SU-DHL-6 (cell line): ENCODE measurements around the gene LTBP1.

Experiments
- H2AFZ ChIP-seq: fragments of 200-600 bp; sonication (generic); 2 replicates; pipeline ENCODE4 v1.6.1; 2014; ENCODE audit warnings: low read depth, mild to moderate bottlenecking, moderate library complexity, mixed read lengths, antibody characterized with exemption, low read length; ENCODE audit not compliant: severe bottlenecking
- H3F3A ChIP-seq: fragments of 200-600 bp; shearing (Covaris generic); 2 replicates; pipeline ENCODE4 v1.6.0; 2016; ENCODE audit warnings: antibody characterized with exemption, mild to moderate bottlenecking; ENCODE audit not compliant: insufficient read depth
- H3K27ac ChIP-seq: fragments of 200-600 bp; sonication (generic); 2 replicates; pipeline ENCODE4 v1.5.1; 2016; ENCODE audit warnings: low read depth, mild to moderate bottlenecking, low read length, moderate library complexity, mixed read lengths
- H3K27me3 ChIP-seq: fragments of 200-600 bp; sonication (generic), shearing (Covaris generic); 2 replicates; pipeline ENCODE4 v1.6.0; 2014; ENCODE audit warnings: mild to moderate bottlenecking, low read length
- H3K36me3 ChIP-seq: fragments of 200-600 bp; sonication (generic); 2 replicates; pipeline ENCODE4 v1.6.1; 2014; ENCODE audit warnings: mild to moderate bottlenecking, low read length, mixed read lengths
- H3K4me2 ChIP-seq: fragments of 300-600, 200-600 bp; shearing (Covaris generic), sonication (generic); 2 replicates; pipeline ENCODE4 v1.6.0; 2014; ENCODE audit warnings: low read length, low read depth, mild to moderate bottlenecking; ENCODE audit not compliant: poor library complexity, severe bottlenecking
- H3K4me3 ChIP-seq: fragments of 200-600 bp; sonication (generic); 2 replicates; pipeline ENCODE4 v1.5.1; 2014; ENCODE audit warnings: antibody characterized with exemption, low read length, mild to moderate bottlenecking, mixed read lengths; ENCODE audit not compliant: insufficient read depth, poor library complexity, severe bottlenecking
- H3K79me2 ChIP-seq: fragments of 200-600 bp; sonication (generic); 2 replicates; pipeline ENCODE4 v1.6.1; 2014; ENCODE audit warnings: mild to moderate bottlenecking, low read length, moderate library complexity; ENCODE audit not compliant: insufficient read depth
- H3K9ac ChIP-seq: fragments of 200-600 bp; sonication (generic); 2 replicates; pipeline ENCODE4 v1.7.0; 2014; ENCODE audit warnings: mild to moderate bottlenecking, low read length
- H3K9me2 ChIP-seq: fragments of 200-600 bp; sonication (generic); replicated peaks from 2 replicates; pipeline ENCODE4 v1.6.1; 2014; ENCODE audit warnings: low read length; ENCODE audit not compliant: insufficient read depth
- H3K9me3 ChIP-seq: fragments of 200-600 bp; sonication (generic); 2 replicates; pipeline ENCODE4 v1.6.1; 2014; ENCODE audit warnings: low read length, mixed read lengths; ENCODE audit not compliant: insufficient read depth
- H4K20me1 ChIP-seq: fragments of 200-600 bp; sonication (generic); 2 replicates; pipeline ENCODE4 v1.6.1; 2014; ENCODE audit warnings: low read depth, mild to moderate bottlenecking, antibody characterized with exemption, low read length, moderate library complexity, mixed read lengths
- CTCF ChIP-seq: fragments of 200-600 bp; sonication (generic); IDR thresholded peaks from one replicate; pipeline ENCODE4 v1.5.1; 2017; ENCODE audit warnings: antibody characterized with exemption, mild to moderate bottlenecking, low read length, moderate library complexity; ENCODE audit not compliant: insufficient read depth, poor library complexity, severe bottlenecking
- EZH2phosphoT487 ChIP-seq: fragments of 200-600 bp; sonication (generic), shearing (Covaris generic); conservative IDR thresholded peaks from 2 replicates; pipeline ENCODE4 v1.6.1; 2018; ENCODE audit warnings: mild to moderate bottlenecking, antibody characterized with exemption, low read length, moderate library complexity, mixed read lengths

Gene LTBP1

GRCh38 chr2:33020883-33021282 lies 74.1 kb downstream of the LTBP1 start:
- Histone ChIP-seq H3K36me3 (peaks cover 50% of the 10 kb centered on the region), H3K9me3 (no peaks in the 10 kb centered on the region), H3K9me2 (no peaks in the 10 kb centered on the region), H3K27ac (no peak overlapping the region), H3F3A (peaks cover 3% of the 10 kb centered on the region; the same call in 1 of the 2 replicates), H2AFZ (no peak overlapping the region), H3K4me3 (no peak overlapping the region), H3K27me3 (no peaks in the 10 kb centered on the region), H3K4me2 (no peak overlapping the region), H3K9ac (no peak overlapping the region), H4K20me1 (no peaks in the 10 kb centered on the region), H3K79me2 (peaks cover 56% of the 10 kb centered on the region)
- TF ChIP-seq CTCF (no peak), EZH2phosphoT487 (no peak)

GRCh38 chr2:33021542-33022227 lies 74.9 kb downstream of the LTBP1 start:
- H3K79me2 ChIP-seq: peaks cover 51% of the 10 kb centered on the region
- H4K20me1 ChIP-seq: no peaks in the 10 kb centered on the region
- no peaks in the 10 kb centered on the region for H3K27me3 ChIP-seq
- H3K4me2 ChIP-seq: no peak overlapping the region
- peaks cover 3% of the 10 kb centered on the region; the same call in 1 of the 2 replicates for H3F3A ChIP-seq
- H3K9ac ChIP-seq: no peak overlapping the region
- TF ChIP-seq EZH2phosphoT487: no peak
- TF ChIP-seq CTCF: no peak
- H3K9me2 ChIP-seq: no peaks in the 10 kb centered on the region
- H3K36me3 ChIP-seq: peaks cover 53% of the 10 kb centered on the region
- H3K4me3 ChIP-seq: no peak overlapping the region
- no peak overlapping the region for H3K27ac ChIP-seq
- H3K9me3 ChIP-seq: no peaks in the 10 kb centered on the region
- no peak overlapping the region for H2AFZ ChIP-seq

GRCh38 chr2:33022395-33022985 lies 75.7 kb downstream of the LTBP1 start:
- no peak for TF ChIP-seq CTCF
- no peak for TF ChIP-seq EZH2phosphoT487
- no peak overlapping the region for H2AFZ ChIP-seq
- H3K4me3 ChIP-seq: no peak overlapping the region
- H3K27ac ChIP-seq: no peak overlapping the region
- no peaks in the 10 kb centered on the region for H3K9me2 ChIP-seq
- no peak overlapping the region for H3K4me2 ChIP-seq
- H3K9ac ChIP-seq: no peak overlapping the region
- no peaks in the 10 kb centered on the region for H3K27me3 ChIP-seq
- peaks cover 44% of the 10 kb centered on the region for H3K79me2 ChIP-seq
- peaks cover 60% of the 10 kb centered on the region for H3K36me3 ChIP-seq
- no peaks in the 10 kb centered on the region for H4K20me1 ChIP-seq
- H3F3A ChIP-seq: peaks cover 3% of the 10 kb centered on the region; the same call in 1 of the 2 replicates
- H3K9me3 ChIP-seq: no peaks in the 10 kb centered on the region
